ENCODE data around the gene SRD5A1. TPM values are rescaled to one million over a fixed set of nuclear protein-coding genes. Genes with fewer than 3 reads are reported as not detected.

SRD5A1 gene
- total and polyA plus RNA-seq, 2 experiments from 2014 or later: 18.2 to 87.3 TPM

DNA sequence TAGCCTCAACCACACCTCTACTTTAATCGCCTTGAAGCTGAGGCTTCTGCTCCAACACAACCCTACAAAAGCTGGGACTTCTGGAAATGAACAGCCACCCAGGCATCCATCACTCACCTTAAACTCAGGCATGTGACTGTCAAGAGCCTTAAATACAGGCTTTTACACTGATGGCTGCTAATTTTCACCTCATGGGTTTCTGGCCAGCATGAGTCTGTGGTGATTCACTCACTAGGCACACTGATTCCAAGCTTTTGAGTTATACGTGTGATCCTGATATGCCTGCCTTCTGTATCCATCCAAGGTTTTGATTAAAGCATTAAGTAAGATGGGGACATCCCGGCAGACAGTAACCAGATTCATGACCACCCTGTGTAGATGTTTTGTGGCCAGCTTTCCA lies 9.3 kb upstream of the SRD5A1 start:
- no peak overlapping the region for H3K4me3 Mint-ChIP-seq
- no peak overlapping the region for H3K4me2 ChIP-seq
- H3K27ac ChIP-seq (ENCODE audit: low read depth): no peak overlapping the region
- H3K27me3 Mint-ChIP-seq (ENCODE audit: insufficient read depth, low read depth, poor library complexity): peaks cover 2% of the 10 kb centered on the region
- H3K4me1 ChIP-seq (ENCODE audit: insufficient read depth): no peaks in the 10 kb centered on the region
- no peaks in the 10 kb centered on the region for H3F3A ChIP-seq (replicated peaks; ENCODE audit: low read depth)
- H3K27ac Mint-ChIP-seq: no peak overlapping the region
- peaks cover 63% of the 10 kb centered on the region for H4K20me1 ChIP-seq (replicated peaks; ENCODE audit: insufficient read depth)
- H3K36me3 ChIP-seq (ENCODE audit: insufficient read depth): peaks cover 51% of the 10 kb centered on the region
- H3K4me3 ChIP-seq: no peak overlapping the region
- H3K79me2 ChIP-seq (replicated peaks; ENCODE audit: insufficient read depth): peaks cover 94% of the 10 kb centered on the region
- H3K36me3 Mint-ChIP-seq (ENCODE audit: low read depth): peaks cover 81% of the 10 kb centered on the region
- no peaks in the 10 kb centered on the region for H3K27me3 ChIP-seq (ENCODE audit: insufficient read depth)
- DNase-seq (ENCODE audit: low spot score) (no peak), ATAC-seq (no peak)
- TF ChIP-seq JUNB (IDR thresholded peaks at IDR 0.05; ENCODE audit: unreplicated experiment) (no peak), EZH2phosphoT487 (IDR thresholded peaks at IDR 0.05; ENCODE audit: unreplicated experiment) (no peak), ZNF331 (CRISPR knock-in tag; IDR thresholded peaks at IDR 0.05; ENCODE audit: low read depth) (no peak), EZH2 (IDR thresholded peaks at IDR 0.05; ENCODE audit: low read depth, unreplicated experiment) (no peak), ZNF114 (CRISPR knock-in tag; IDR thresholded peaks at IDR 0.05) (no peak), POLR2AphosphoS5 (IDR thresholded peaks at IDR 0.05; ENCODE audit: low read depth) (no peak), CREB1 (CRISPR knock-in tag; IDR thresholded peaks at IDR 0.05; ENCODE audit: low read depth) (no peak)
- TF ChIP-seq, protein P1, sequence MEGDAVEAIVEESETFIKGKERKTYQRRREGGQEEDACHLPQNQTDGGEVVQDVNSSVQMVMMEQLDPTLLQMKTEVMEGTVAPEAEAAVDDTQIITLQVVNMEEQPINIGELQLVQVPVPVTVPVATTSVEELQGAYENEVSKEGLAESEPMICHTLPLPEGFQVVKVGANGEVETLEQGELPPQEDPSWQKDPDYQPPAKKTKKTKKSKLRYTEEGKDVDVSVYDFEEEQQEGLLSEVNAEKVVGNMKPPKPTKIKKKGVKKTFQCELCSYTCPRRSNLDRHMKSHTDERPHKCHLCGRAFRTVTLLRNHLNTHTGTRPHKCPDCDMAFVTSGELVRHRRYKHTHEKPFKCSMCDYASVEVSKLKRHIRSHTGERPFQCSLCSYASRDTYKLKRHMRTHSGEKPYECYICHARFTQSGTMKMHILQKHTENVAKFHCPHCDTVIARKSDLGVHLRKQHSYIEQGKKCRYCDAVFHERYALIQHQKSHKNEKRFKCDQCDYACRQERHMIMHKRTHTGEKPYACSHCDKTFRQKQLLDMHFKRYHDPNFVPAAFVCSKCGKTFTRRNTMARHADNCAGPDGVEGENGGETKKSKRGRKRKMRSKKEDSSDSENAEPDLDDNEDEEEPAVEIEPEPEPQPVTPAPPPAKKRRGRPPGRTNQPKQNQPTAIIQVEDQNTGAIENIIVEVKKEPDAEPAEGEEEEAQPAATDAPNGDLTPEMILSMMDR (conservative IDR thresholded peaks at IDR 0.05; ENCODE audit: low read depth in 2 of 2): no peak
- TF ChIP-seq, protein P2, sequence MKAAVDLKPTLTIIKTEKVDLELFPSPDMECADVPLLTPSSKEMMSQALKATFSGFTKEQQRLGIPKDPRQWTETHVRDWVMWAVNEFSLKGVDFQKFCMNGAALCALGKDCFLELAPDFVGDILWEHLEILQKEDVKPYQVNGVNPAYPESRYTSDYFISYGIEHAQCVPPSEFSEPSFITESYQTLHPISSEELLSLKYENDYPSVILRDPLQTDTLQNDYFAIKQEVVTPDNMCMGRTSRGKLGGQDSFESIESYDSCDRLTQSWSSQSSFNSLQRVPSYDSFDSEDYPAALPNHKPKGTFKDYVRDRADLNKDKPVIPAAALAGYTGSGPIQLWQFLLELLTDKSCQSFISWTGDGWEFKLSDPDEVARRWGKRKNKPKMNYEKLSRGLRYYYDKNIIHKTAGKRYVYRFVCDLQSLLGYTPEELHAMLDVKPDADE (IDR thresholded peaks at IDR 0.05): no peak
- TF ChIP-seq, protein P3, sequence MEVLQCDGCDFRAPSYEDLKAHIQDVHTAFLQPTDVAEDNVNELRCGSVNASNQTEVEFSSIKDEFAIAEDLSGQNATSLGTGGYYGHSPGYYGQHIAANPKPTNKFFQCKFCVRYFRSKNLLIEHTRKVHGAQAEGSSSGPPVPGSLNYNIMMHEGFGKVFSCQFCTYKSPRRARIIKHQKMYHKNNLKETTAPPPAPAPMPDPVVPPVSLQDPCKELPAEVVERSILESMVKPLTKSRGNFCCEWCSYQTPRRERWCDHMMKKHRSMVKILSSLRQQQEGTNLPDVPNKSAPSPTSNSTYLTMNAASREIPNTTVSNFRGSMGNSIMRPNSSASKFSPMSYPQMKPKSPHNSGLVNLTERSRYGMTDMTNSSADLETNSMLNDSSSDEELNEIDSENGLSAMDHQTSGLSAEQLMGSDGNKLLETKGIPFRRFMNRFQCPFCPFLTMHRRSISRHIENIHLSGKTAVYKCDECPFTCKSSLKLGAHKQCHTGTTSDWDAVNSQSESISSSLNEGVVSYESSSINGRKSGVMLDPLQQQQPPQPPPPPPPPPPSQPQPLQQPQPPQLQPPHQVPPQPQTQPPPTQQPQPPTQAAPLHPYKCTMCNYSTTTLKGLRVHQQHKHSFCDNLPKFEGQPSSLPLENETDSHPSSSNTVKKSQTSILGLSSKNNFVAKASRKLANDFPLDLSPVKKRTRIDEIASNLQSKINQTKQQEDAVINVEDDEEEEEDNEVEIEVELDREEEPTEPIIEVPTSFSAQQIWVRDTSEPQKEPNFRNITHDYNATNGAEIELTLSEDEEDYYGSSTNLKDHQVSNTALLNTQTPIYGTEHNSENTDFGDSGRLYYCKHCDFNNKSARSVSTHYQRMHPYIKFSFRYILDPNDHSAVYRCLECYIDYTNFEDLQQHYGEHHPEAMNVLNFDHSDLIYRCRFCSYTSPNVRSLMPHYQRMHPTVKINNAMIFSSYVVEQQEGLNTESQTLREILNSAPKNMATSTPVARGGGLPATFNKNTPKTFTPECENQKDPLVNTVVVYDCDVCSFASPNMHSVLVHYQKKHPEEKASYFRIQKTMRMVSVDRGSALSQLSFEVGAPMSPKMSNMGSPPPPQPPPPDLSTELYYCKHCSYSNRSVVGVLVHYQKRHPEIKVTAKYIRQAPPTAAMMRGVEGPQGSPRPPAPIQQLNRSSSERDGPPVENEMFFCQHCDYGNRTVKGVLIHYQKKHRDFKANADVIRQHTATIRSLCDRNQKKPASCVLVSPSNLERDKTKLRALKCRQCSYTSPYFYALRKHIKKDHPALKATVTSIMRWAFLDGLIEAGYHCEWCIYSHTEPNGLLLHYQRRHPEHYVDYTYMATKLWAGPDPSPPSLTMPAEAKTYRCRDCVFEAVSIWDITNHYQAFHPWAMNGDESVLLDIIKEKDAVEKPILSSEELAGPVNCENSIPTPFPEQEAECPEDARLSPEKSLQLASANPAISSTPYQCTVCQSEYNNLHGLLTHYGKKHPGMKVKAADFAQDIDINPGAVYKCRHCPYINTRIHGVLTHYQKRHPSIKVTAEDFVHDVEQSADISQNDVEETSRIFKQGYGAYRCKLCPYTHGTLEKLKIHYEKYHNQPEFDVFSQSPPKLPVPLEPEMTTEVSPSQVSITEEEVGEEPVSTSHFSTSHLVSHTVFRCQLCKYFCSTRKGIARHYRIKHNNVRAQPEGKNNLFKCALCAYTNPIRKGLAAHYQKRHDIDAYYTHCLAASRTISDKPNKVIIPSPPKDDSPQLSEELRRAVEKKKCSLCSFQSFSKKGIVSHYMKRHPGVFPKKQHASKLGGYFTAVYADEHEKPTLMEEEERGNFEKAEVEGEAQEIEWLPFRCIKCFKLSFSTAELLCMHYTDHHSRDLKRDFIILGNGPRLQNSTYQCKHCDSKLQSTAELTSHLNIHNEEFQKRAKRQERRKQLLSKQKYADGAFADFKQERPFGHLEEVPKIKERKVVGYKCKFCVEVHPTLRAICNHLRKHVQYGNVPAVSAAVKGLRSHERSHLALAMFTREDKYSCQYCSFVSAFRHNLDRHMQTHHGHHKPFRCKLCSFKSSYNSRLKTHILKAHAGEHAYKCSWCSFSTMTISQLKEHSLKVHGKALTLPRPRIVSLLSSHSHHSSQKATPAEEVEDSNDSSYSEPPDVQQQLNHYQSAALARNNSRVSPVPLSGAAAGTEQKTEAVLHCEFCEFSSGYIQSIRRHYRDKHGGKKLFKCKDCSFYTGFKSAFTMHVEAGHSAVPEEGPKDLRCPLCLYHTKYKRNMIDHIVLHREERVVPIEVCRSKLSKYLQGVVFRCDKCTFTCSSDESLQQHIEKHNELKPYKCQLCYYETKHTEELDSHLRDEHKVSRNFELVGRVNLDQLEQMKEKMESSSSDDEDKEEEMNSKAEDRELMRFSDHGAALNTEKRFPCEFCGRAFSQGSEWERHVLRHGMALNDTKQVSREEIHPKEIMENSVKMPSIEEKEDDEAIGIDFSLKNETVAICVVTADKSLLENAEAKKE (CRISPR knock-in tag; IDR thresholded peaks at IDR 0.05): no peak
- TF ChIP-seq, protein P4, sequence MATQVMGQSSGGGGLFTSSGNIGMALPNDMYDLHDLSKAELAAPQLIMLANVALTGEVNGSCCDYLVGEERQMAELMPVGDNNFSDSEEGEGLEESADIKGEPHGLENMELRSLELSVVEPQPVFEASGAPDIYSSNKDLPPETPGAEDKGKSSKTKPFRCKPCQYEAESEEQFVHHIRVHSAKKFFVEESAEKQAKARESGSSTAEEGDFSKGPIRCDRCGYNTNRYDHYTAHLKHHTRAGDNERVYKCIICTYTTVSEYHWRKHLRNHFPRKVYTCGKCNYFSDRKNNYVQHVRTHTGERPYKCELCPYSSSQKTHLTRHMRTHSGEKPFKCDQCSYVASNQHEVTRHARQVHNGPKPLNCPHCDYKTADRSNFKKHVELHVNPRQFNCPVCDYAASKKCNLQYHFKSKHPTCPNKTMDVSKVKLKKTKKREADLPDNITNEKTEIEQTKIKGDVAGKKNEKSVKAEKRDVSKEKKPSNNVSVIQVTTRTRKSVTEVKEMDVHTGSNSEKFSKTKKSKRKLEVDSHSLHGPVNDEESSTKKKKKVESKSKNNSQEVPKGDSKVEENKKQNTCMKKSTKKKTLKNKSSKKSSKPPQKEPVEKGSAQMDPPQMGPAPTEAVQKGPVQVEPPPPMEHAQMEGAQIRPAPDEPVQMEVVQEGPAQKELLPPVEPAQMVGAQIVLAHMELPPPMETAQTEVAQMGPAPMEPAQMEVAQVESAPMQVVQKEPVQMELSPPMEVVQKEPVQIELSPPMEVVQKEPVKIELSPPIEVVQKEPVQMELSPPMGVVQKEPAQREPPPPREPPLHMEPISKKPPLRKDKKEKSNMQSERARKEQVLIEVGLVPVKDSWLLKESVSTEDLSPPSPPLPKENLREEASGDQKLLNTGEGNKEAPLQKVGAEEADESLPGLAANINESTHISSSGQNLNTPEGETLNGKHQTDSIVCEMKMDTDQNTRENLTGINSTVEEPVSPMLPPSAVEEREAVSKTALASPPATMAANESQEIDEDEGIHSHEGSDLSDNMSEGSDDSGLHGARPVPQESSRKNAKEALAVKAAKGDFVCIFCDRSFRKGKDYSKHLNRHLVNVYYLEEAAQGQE (IDR thresholded peaks at IDR 0.05; ENCODE audit: unreplicated experiment): no peak
- no peaks in the 10 kb centered on the region for H3K9me3 Mint-ChIP-seq
- H2AFZ ChIP-seq: no peak overlapping the region
- H3K4me1 Mint-ChIP-seq: no peaks in the 10 kb centered on the region
- no peaks in the 10 kb centered on the region for H3K9me2 ChIP-seq (ENCODE audit: insufficient read depth)
